PFSK-1 (cell line): ENCODE measurements around the gene GATA2.

Experiments
- FOXP2 ChIP-seq: optimal IDR thresholded peaks from 2 replicates; pipeline ENCODE3; 2011; ENCODE audit warnings: borderline replicate concordance, control low read depth, inconsistent platforms; ENCODE audit not compliant: insufficient read depth; ENCODE audit errors: extremely low read length, extremely low read depth
- POLR2AphosphoS5 ChIP-seq: IDR thresholded peaks from 2 replicates; pipeline ENCODE4 v1.6.1; 2012; ENCODE audit warnings: low read depth, mild to moderate bottlenecking, control low read depth, low read length, moderate library complexity
- SIN3A ChIP-seq: IDR thresholded peaks from 2 replicates; pipeline ENCODE4 v1.6.1; 2012; ENCODE audit warnings: mild to moderate bottlenecking, low read length, moderate library complexity, borderline replicate concordance; ENCODE audit not compliant: insufficient read depth
- TAF1 ChIP-seq: IDR thresholded peaks from 2 replicates; pipeline ENCODE4 v1.6.1; 2012; ENCODE audit warnings: low read length, control low read depth, borderline replicate concordance; ENCODE audit not compliant: insufficient read depth
- TF ChIP-seq, protein P1 (sequence below), 2 experiments: IDR thresholded peaks; 2 replicates each; pipeline versions ENCODE4 v1.6.1 to v1.8.0; 2011 to 2012; ENCODE audit warnings: low read depth in 2 of 2, low read length in 2 of 2, control low read depth in 1 of 2, inconsistent platforms in 1 of 2, mild to moderate bottlenecking in 1 of 2, moderate library complexity in 1 of 2; ENCODE audit not compliant: insufficient read depth in 1 of 2

Gene GATA2

GRCh38 chr3:128504963-128505730 lies 12.1 kb upstream of the GATA2 start:
- TF ChIP-seq FOXP2 (no peak), SIN3A (no peak), POLR2AphosphoS5 (no peak), TAF1 (no peak)
- TF ChIP-seq, protein P1, sequence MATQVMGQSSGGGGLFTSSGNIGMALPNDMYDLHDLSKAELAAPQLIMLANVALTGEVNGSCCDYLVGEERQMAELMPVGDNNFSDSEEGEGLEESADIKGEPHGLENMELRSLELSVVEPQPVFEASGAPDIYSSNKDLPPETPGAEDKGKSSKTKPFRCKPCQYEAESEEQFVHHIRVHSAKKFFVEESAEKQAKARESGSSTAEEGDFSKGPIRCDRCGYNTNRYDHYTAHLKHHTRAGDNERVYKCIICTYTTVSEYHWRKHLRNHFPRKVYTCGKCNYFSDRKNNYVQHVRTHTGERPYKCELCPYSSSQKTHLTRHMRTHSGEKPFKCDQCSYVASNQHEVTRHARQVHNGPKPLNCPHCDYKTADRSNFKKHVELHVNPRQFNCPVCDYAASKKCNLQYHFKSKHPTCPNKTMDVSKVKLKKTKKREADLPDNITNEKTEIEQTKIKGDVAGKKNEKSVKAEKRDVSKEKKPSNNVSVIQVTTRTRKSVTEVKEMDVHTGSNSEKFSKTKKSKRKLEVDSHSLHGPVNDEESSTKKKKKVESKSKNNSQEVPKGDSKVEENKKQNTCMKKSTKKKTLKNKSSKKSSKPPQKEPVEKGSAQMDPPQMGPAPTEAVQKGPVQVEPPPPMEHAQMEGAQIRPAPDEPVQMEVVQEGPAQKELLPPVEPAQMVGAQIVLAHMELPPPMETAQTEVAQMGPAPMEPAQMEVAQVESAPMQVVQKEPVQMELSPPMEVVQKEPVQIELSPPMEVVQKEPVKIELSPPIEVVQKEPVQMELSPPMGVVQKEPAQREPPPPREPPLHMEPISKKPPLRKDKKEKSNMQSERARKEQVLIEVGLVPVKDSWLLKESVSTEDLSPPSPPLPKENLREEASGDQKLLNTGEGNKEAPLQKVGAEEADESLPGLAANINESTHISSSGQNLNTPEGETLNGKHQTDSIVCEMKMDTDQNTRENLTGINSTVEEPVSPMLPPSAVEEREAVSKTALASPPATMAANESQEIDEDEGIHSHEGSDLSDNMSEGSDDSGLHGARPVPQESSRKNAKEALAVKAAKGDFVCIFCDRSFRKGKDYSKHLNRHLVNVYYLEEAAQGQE (IDR thresholded peaks at IDR 0.05; ENCODE audit: insufficient read depth in 1 of 2, low read depth in 2 of 2, low read length in 2 of 2): no peak

- TF ChIP-seq, protein P1 (IDR thresholded peaks at IDR 0.05; ENCODE audit: insufficient read depth in 1 of 2, low read depth in 2 of 2, low read length in 2 of 2): no peak
- TF ChIP-seq FOXP2 (no peak), TAF1 (no peak), SIN3A (no peak), POLR2AphosphoS5 (no peak)
Observed at GRCh38 chr3:128504533-128504915, 11.5 kb upstream of the GATA2 start.

- TF ChIP-seq TAF1: no peak
- TF ChIP-seq FOXP2: no peak
- TF ChIP-seq POLR2AphosphoS5: no peak
- TF ChIP-seq, protein P1 (IDR thresholded peaks at IDR 0.05; ENCODE audit: insufficient read depth in 1 of 2, low read depth in 2 of 2, low read length in 2 of 2): no peak
- no peak for TF ChIP-seq SIN3A
Observed at GRCh38 chr3:128503751-128504532, 10.9 kb upstream of the GATA2 start.

DNA sequence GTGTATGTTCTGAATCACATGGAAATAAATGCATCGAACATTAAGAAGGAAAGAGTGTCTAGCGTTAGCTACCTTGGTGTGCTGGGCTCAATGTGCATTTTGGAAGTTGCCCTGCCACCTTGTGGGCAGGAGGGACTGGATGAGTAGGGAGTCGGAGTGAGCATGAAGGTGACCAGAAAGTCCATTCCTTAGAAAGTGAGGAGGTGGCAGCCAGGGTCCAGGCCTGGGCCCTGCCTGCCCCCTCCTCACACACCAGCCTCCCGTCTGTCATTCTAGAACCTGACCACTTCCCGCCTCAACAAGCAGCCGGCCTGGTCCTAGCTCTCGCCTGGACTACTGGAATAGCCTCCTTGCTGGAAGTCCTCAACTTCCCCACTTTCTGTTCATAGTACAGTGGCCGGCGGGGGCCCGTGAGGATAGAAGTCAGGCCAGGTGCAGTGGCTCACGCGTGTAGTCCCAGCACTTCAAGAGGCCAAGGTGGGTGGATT lies 10.2 kb upstream of the GATA2 start:
- TF ChIP-seq SIN3A (no peak), POLR2AphosphoS5 (no peak), FOXP2 (no peak), TAF1 (no peak)
- TF ChIP-seq, protein P1 (IDR thresholded peaks at IDR 0.05; ENCODE audit: insufficient read depth in 1 of 2, low read depth in 2 of 2, low read length in 2 of 2): no peak
